ENCODE measurements around the gene KDM8.

GRCh38 chr16:27246439-27246838 is 43.1 kb downstream of the KDM8 start:
- TF ChIP-seq CTCF (IDR thresholded peaks at IDR 0.05), result no peak
- TF ChIP-seq POLR2A (IDR thresholded peaks at IDR 0.05), result no peak

Data from gastroesophageal sphincter (tissue), 3 donors.